Stimulated activated CD8-positive, alpha-beta memory T cell treated with anti-CD3 and anti-CD28 coated beads, Interleukin-2, amount 100 ng/mL, for 1 hour (primary cell): ENCODE results near the gene CAPN12.
"Not testable (repeated sequence)": the region's sequence is repeated elsewhere in the genome, so short reads cannot be mapped to it uniquely, and the experiment has no call there.

Experiments
- DNase-seq, 2 donors: peaks; one replicate each; pipeline ENCODE4 v3.0.0-alpha.2; 2020; ENCODE audit warnings: low read depth in 2 of 2

Gene CAPN12

GRCh38 chr19:38770228-38770948 lies 26.1 kb upstream of the CAPN12 start:
- DNase-seq, result not testable (repeated sequence)

- DNase-seq, result peak; percentile 85 to 88
Measured at GRCh38 chr19:38769635-38770211, 25.4 kb upstream of the CAPN12 start.

GRCh38 chr19:38766276-38767047 lies 22.2 kb upstream of the CAPN12 start:
- DNase-seq, result no peak

- no peak for DNase-seq
Measured at GRCh38 chr19:38765214-38765613, 20.9 kb upstream of the CAPN12 start.

- DNase-seq, result no peak
Measured at GRCh38 chr19:38763795-38764220, 19.5 kb upstream of the CAPN12 start.

GRCh38 chr19:38761884-38762389 lies 17.7 kb upstream of the CAPN12 start:
- DNase-seq, result not testable (repeated sequence)

GRCh38 chr19:38760805-38761517 lies 16.7 kb upstream of the CAPN12 start:
- not testable (repeated sequence) for DNase-seq

- DNase-seq, result no peak
Measured at GRCh38 chr19:38759590-38760003, 15.3 kb upstream of the CAPN12 start.

GRCh38 chr19:38754196-38754595 lies 9.9 kb upstream of the CAPN12 start:
- not testable (repeated sequence) for DNase-seq

- not testable (repeated sequence) for DNase-seq
Measured at GRCh38 chr19:38753783-38754182, 9.5 kb upstream of the CAPN12 start.

- DNase-seq, result no peak
Measured at GRCh38 chr19:38745316-38745715, 1.0 kb upstream of the CAPN12 start.

GRCh38 chr19:38744874-38745273 lies 600 bp upstream of the CAPN12 start:
- no peak for DNase-seq

GRCh38 chr19:38743394-38744297 lies 628 bp downstream of the CAPN12 start:
- no peak for DNase-seq

GRCh38 chr19:38742906-38743305 lies 1.4 kb downstream of the CAPN12 start:
- DNase-seq, result no peak

- DNase-seq, result no peak
Measured at GRCh38 chr19:38742296-38742695, 2.0 kb downstream of the CAPN12 start.

GRCh38 chr19:38741670-38742069 lies 2.6 kb downstream of the CAPN12 start:
- DNase-seq, result no peak

GRCh38 chr19:38740932-38741331 lies 3.3 kb downstream of the CAPN12 start:
- DNase-seq, result no peak

- no peak for DNase-seq
Measured at GRCh38 chr19:38740257-38740592, 4.0 kb downstream of the CAPN12 start.

GRCh38 chr19:38739440-38740256 lies 4.6 kb downstream of the CAPN12 start:
- DNase-seq, result no peak
